Chondrocyte (in vitro differentiated cells): ENCODE measurements around the gene PTPRK. TPM values are rescaled to one million over a fixed set of nuclear protein-coding genes. Genes with fewer than 3 reads are reported as not detected.

Experiments
- DNase-seq: peaks from one replicate; pipeline ENCODE4 v3.0.0; 2021; ENCODE audit warnings: mixed read lengths, low spot score
- H3K27ac Mint-ChIP-seq: one replicate; pipeline ENCODE4 v1.8.0; 2021; ENCODE audit warnings: mild to moderate bottlenecking, moderate library complexity, mixed read lengths; ENCODE audit not compliant: unreplicated experiment
- H3K27me3 Mint-ChIP-seq: 2 replicates; pipeline ENCODE4 v1.8.0; 2021; ENCODE audit warnings: low read depth, mixed read lengths
- H3K36me3 Mint-ChIP-seq: 2 replicates; pipeline ENCODE4 v1.8.0; 2021; ENCODE audit warnings: low read depth, mixed read lengths
- H3K4me1 Mint-ChIP-seq: 2 replicates; pipeline ENCODE4 v1.8.0; 2021; ENCODE audit warnings: low read depth, mild to moderate bottlenecking, mixed read lengths
- H3K4me3 Mint-ChIP-seq: one replicate; pipeline ENCODE4 v1.8.0; 2021; ENCODE audit warnings: mild to moderate bottlenecking, moderate library complexity, mixed read lengths; ENCODE audit not compliant: unreplicated experiment
- H3K9me3 Mint-ChIP-seq: 2 replicates; pipeline ENCODE4 v1.8.0; 2021; ENCODE audit warnings: low read depth, mixed read lengths
- CTCF ChIP-seq: fragments of 200-600 bp; sonication (generic); IDR thresholded peaks from 2 replicates; pipeline ENCODE4 v1.5.0; 2021; ENCODE audit warnings: antibody characterized with exemption, mild to moderate bottlenecking, moderate library complexity
- total RNA-seq: library from RNA; stranded (reverse); gene quantifications from 3 replicates; pipeline ENCODE4 v1.2.1, GENCODE V29; 2021

Gene PTPRK
- total RNA-seq, 1 donor from 2014 or later, result 63.3 TPM

DNA sequence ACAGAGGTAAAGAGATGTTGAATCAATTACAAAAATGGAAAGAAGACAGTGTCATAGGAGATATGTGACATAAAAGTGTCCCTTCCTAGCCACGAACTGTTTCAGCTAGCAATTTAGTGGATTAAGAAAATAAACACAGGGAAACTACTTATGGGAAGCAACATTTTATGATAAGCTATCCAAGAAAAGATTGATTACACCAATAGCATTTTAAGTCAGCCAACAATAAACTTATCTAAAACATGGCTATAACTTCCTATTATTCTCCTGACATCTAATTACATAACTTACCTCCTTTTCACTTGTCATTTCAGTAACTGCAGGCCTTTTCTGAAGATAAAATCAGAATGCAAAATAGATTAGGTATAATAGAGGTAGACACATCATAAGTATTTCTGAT lies 111.4 kb downstream of the PTPRK start:
- H3K27ac Mint-ChIP-seq, result no peak overlapping the region
- H3K9me3 Mint-ChIP-seq, result peaks cover 2% of the 10 kb centered on the region
- no peak for DNase-seq
- TF ChIP-seq CTCF, result no peak
- no peak overlapping the region for H3K4me3 Mint-ChIP-seq
- peaks cover 30% of the 10 kb centered on the region for H3K4me1 Mint-ChIP-seq
- H3K27me3 Mint-ChIP-seq, result no peaks in the 10 kb centered on the region
- H3K36me3 Mint-ChIP-seq, result peaks cover 4% of the 10 kb centered on the region

DNA sequence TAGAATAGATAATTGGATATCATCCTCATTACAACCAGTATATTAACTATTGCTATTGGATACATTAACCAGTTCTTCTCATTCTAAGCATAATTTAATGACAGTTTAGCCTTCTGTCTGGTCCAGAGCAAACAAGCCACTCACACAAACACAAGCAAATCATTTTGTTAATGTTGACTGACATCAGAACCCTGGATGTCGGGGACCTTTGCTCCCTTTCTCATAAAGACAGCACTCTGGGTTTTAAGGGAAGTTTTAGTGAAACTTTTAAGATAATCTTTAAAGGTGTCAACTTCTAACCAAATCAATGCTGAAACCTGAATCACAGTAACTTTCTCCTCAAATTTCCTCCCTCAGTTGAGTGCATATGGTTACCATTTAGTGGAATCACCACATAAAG lies 113.9 kb downstream of the PTPRK start:
- Mint-ChIP-seq H3K4me1 (peaks cover 22% of the 10 kb centered on the region), H3K4me3 (no peak overlapping the region), H3K27ac (no peak overlapping the region), H3K9me3 (no peaks in the 10 kb centered on the region), H3K36me3 (peaks cover 4% of the 10 kb centered on the region), H3K27me3 (no peaks in the 10 kb centered on the region)
- no peak for DNase-seq
- TF ChIP-seq CTCF, result no peak

DNA sequence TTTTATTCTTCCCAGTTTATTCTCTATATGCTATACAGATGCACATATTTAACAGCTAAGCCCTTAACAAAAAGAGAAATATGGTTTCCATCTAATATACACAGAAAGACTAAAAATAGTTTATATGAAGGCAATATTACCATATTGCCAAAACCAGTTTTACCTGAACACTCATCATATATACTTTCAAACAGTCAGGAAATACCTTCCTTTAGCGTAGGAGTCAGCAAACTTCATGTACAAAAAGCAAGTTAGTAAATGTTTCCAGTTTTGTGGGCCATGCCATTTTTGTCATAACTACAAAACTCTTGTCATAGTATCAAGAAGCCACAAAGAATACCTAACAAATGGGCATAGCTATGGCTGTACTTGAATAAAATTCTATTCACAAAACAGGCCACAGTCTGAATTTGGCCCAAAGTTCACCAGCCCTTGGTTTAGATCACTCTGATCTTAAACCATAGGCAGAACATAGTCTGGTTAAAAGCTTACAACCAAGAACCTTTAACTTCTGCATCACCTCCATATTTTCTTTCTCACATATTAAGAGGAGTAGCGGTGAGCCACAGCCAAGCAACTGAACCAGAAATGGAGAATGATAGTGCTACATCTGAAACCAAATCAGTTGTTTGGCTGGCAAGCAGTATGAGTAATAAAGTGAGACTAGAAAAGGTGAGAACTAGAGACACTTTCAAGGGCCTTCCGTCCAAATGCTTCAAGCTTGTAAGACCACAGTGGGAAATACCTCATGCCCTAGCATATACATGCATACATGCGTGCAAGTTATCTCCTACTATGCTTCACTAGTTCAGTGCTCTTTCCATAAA lies 116.6 kb downstream of the PTPRK start:
- H3K27me3 Mint-ChIP-seq, result no peaks in the 10 kb centered on the region
- TF ChIP-seq CTCF, result no peak
- H3K36me3 Mint-ChIP-seq, result peaks cover 4% of the 10 kb centered on the region
- H3K27ac Mint-ChIP-seq, result no peak overlapping the region
- H3K9me3 Mint-ChIP-seq, result no peaks in the 10 kb centered on the region
- no peak for DNase-seq
- peaks cover 15% of the 10 kb centered on the region for H3K4me1 Mint-ChIP-seq
- H3K4me3 Mint-ChIP-seq, result no peak overlapping the region

GRCh38 chr6:128400875-128401274 lies 119.5 kb downstream of the PTPRK start:
- TF ChIP-seq CTCF, result no peak

GRCh38 chr6:128397996-128398395 lies 122.4 kb downstream of the PTPRK start:
- no peaks in the 10 kb centered on the region for H3K27me3 Mint-ChIP-seq
- H3K36me3 Mint-ChIP-seq, result peaks cover 4% of the 10 kb centered on the region
- no peak for DNase-seq
- H3K9me3 Mint-ChIP-seq, result no peaks in the 10 kb centered on the region
- no peak overlapping the region for H3K4me3 Mint-ChIP-seq
- peaks cover 5% of the 10 kb centered on the region for H3K4me1 Mint-ChIP-seq
- TF ChIP-seq CTCF, result no peak
- no peak overlapping the region for H3K27ac Mint-ChIP-seq

More at GRCh38 chr6:128400875-128401274, 119.5 kb downstream of the PTPRK start:
- Mint-ChIP-seq H3K27me3 (no peaks in the 10 kb centered on the region), H3K27ac (no peak overlapping the region), H3K36me3 (peaks cover 2% of the 10 kb centered on the region), H3K4me3 (no peak overlapping the region), H3K9me3 (no peaks in the 10 kb centered on the region), H3K4me1 (peaks cover 9% of the 10 kb centered on the region)
- no peak for DNase-seq
